Measurements from ENCODE around the gene COX20.

GRCh38 chr1:244893836-244894235, 58.4 kb downstream of the COX20 start:
- TF ChIP-seq CTCF (conservative IDR thresholded peaks at IDR 0.05) (no peak), ZFX (IDR thresholded peaks at IDR 0.05) (no peak)
